ENCODE results near the gene ABCG8.

GRCh38 chr2:43802135-43802534 is 36.6 kb upstream of the ABCG8 start:
- TF ChIP-seq CTCF (IDR thresholded peaks at IDR 0.05) = no peak
- TF ChIP-seq POLR2A (IDR thresholded peaks at IDR 0.05) = no peak

All from tibial nerve (tissue), 3 donors.